ENCODE results near the gene BICD2. TPM values are rescaled to one million over a fixed set of nuclear protein-coding genes. Genes with fewer than 3 reads are reported as not detected.

BICD2 gene
- total and polyA plus RNA-seq, 9 of the 15 experiments (the other 6 are each of a cell fraction or from before 2014, with no cell fraction given): 3.6 to 23.4 (median 11.8) TPM

- no peak overlapping the region for H3K9ac ChIP-seq (ENCODE audit: insufficient read depth in 1 of 2, low read depth in 2 of 2, low read length in 2 of 2)
- in situ Hi-C loops (cut with MboI) (loop anchor here (10.0 kb wide), 1 partner anchor 73 kb away; no protein-coding TSS in a partner anchor), intact Hi-C loops (cut with micrococcal nuclease) (no loop called here)
- FAIRE-seq (no peak), ATAC-seq (no peak), DNase-seq (ENCODE audit: extremely low read depth in 1 of 4, low spot score in 3 of 4) (peak in 1 of 4 experiments; percentile 3)
- no peak overlapping the region for H3K4me2 ChIP-seq (ENCODE audit: insufficient read depth, low read length)
- H3K27me3 ChIP-seq (ENCODE audit: control insufficient read depth in 2 of 2, insufficient read depth in 2 of 2, low read length in 2 of 2): no peaks in the 10 kb centered on the region
- H4K20me1 ChIP-seq (replicated peaks; ENCODE audit: control insufficient read depth, insufficient read depth, low read length): peaks cover 15% of the 10 kb centered on the region
- H3K27ac ChIP-seq (ENCODE audit: extremely low read depth, low read depth, low read length): no peak overlapping the region
- peaks cover 64% of the 10 kb centered on the region; the same call in 2 of the 3 replicates for H3K36me3 ChIP-seq (ENCODE audit: control insufficient read depth, insufficient read depth, low read length)
- no TSS peak for BruUV-seq (replicated peaks)
- WGBS (ENCODE audit: insufficient coverage, low coverage, missing lambda C conversion rate): 91% methylated on average over 6 of the region's 6 CpGs
- no peak overlapping the region for H2AFZ ChIP-seq (ENCODE audit: low read depth, low read length)
- ChIA-PET CTCF (ENCODE audit: low intra/inter-chr PET ratio) (no interaction called here), POLR2A (no interaction called here)
- peaks cover 8 to 13% of the 10 kb centered on the region in 2 experiments for H3K4me1 ChIP-seq (replicated peaks in 1 of 2; ENCODE audit: control insufficient read depth in 2 of 2, insufficient read depth in 2 of 2, low read length in 2 of 2)
- H3K9me3 ChIP-seq (replicated peaks; ENCODE audit: control insufficient read depth, insufficient read depth, low read depth, low read length): no peaks in the 10 kb centered on the region
- no peaks in the 10 kb centered on the region; the same call in 2 of the 3 replicates for H3K79me2 ChIP-seq (ENCODE audit: control insufficient read depth, insufficient read depth, low read length)
- no peaks in the 10 kb centered on the region for H3K9me1 ChIP-seq (ENCODE audit: control insufficient read depth, insufficient read depth, low read length)
- no peak overlapping the region for H3K4me3 ChIP-seq
- no peak for TF ChIP-seq ZNF274 (IDR thresholded peaks at IDR 0.05; ENCODE audit: borderline replicate concordance, low read depth, low read length)
- TF ChIP-seq PHTF2 (CRISPR knock-in tag; IDR thresholded peaks at IDR 0.05): no peak
- no peak for TF ChIP-seq ZFX (CRISPR knock-in tag; IDR thresholded peaks at IDR 0.05)
- no peak for TF ChIP-seq IRF2 (CRISPR knock-in tag; IDR thresholded peaks at IDR 0.05)
- no peak for TF ChIP-seq TAF7 (tag; IDR thresholded peaks at IDR 0.05)
- no peak for TF ChIP-seq RBFOX2 (IDR thresholded peaks at IDR 0.05; ENCODE audit: low read depth, low read length)
- no peak for TF ChIP-seq BRF1 (IDR thresholded peaks at IDR 0.05; ENCODE audit: borderline replicate concordance, extremely low read depth, insufficient read length)
- no peak for TF ChIP-seq NCOA4 (IDR thresholded peaks at IDR 0.05; ENCODE audit: partially characterized antibody)
Measured at GRCh38 chr9:92711844-92712243, 52.8 kb downstream of the BICD2 start.
